ENCODE measurements around the gene POU3F1. TPM values are rescaled to one million over a fixed set of nuclear protein-coding genes. Genes with fewer than 3 reads are reported as not detected.

Gene POU3F1
- 1.4 and 1.5 TPM in 2 replicates for total RNA-seq

DNA sequence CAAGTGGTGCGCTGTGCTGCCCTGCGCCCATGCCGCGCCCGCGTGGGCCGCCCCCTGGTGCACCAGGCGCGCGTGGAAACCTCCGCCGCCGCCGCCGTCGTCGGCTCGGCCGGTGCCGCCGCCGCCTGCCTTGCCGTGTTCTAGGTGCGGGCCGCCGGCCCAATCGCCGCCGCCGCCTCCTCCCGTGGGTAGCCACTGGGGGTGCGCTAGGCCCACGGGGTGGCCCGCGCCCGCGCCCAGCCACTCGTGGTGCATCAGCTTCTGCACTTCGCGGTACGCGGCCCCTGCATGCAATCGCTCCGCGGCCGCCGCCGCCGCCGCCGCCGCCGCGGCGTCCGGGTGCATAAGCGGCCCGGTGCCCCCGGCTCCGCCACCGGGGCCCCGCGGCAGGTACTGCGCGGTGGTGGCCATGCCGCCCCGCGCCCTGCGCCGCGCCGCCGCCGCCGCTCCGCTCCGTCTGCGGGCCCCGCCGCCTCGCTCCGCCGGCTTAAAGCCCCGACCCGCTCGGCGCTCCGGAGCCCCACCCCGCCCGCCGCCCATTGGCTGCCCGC lies at the start of gene POU3F1:
Gene POU3F1 (minus strand): TSS at position 461 of the 551 bp plus-strand sequence. CDS start 50 bp downstream, at position 411.
- Mint-ChIP-seq H3K4me1 (peaks cover 9% of the 10 kb centered on the region), H3K4me3 (peak within 1 kb of the TSS; percentile 81), H3K36me3 (ENCODE audit: low read depth) (no peaks in the 10 kb centered on the region), H3K27ac (peak within 1 kb of the TSS; percentile 58), H3K9me3 (no peaks in the 10 kb centered on the region), H3K27me3 (peaks cover 52% of the 10 kb centered on the region)
- intact Hi-C loops (cut with micrococcal nuclease), result loop anchor here (1.0 to 5.0 kb wide), 2 partner anchors 34 to 771 kb away; partner anchors contain the start of gene UTP11
- DNase-seq, result no peak

DNA sequence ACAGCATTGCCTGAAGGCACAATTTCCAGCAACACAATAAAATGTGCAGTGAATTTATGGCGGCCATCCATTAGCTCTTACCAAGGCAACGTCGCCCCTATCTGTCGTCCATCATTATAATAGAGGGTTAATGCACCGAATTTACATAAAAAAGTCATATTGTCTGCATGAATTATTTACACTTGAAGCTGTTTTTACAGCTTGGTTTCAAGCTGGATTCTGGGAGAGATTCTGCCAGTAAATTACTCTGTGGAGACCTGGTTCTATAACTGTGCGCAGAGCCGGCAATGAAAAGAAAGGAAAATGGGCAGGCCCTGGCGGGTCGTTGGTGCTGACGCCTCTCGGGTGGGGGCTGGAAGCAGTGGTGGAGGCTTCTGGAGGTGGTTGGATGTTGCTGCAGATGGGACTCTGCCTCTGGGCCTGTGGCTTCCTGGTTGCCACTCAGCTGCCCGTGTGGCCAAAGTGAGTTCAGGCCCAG lies 48.9 kb upstream of the POU3F1 start:
- H3K4me3 Mint-ChIP-seq, result no peak overlapping the region
- peaks cover 20% of the 10 kb centered on the region for H3K27me3 Mint-ChIP-seq
- no peak for DNase-seq
- no peak overlapping the region for H3K27ac Mint-ChIP-seq
- H3K36me3 Mint-ChIP-seq (ENCODE audit: low read depth), result no peaks in the 10 kb centered on the region
- intact Hi-C loops (cut with micrococcal nuclease), result no loop called here
- H3K9me3 Mint-ChIP-seq, result no peaks in the 10 kb centered on the region
- H3K4me1 Mint-ChIP-seq, result no peaks in the 10 kb centered on the region

DNA sequence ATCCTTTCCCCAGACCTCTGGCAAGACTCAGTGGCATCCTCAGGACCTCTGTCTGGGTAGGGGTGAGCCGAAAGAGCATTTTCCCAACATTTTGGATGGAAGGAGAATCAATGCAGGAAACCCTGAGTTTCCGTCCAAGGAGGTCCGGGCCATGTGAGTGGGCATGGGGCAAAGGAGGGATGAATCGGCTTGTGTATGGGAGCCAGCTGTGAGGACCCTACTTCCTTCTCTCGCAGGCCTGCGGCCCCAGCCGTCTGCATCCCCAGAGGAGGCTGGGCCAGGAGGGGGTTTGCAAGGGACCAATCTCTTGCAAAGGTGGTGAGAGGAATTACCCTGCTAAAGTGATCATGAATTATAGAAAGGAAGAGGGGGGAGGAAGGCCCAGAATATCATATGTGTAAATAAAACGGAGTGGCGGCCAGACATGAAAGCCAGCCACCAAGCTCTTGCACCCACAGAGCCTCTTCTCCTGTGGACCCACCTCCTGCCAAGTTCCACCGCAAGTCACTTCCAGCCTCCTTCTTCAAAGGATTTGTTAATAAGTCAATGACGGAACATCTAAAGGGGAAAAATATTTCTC lies 48.2 kb upstream of the POU3F1 start:
- no peak overlapping the region for H3K27ac Mint-ChIP-seq
- no peaks in the 10 kb centered on the region for H3K9me3 Mint-ChIP-seq
- intact Hi-C loops (cut with micrococcal nuclease), result no loop called here
- no peak overlapping the region for H3K4me3 Mint-ChIP-seq
- peaks cover 22% of the 10 kb centered on the region for H3K27me3 Mint-ChIP-seq
- no peak for DNase-seq
- no peaks in the 10 kb centered on the region for H3K4me1 Mint-ChIP-seq
- no peaks in the 10 kb centered on the region for H3K36me3 Mint-ChIP-seq (ENCODE audit: low read depth)

DNA sequence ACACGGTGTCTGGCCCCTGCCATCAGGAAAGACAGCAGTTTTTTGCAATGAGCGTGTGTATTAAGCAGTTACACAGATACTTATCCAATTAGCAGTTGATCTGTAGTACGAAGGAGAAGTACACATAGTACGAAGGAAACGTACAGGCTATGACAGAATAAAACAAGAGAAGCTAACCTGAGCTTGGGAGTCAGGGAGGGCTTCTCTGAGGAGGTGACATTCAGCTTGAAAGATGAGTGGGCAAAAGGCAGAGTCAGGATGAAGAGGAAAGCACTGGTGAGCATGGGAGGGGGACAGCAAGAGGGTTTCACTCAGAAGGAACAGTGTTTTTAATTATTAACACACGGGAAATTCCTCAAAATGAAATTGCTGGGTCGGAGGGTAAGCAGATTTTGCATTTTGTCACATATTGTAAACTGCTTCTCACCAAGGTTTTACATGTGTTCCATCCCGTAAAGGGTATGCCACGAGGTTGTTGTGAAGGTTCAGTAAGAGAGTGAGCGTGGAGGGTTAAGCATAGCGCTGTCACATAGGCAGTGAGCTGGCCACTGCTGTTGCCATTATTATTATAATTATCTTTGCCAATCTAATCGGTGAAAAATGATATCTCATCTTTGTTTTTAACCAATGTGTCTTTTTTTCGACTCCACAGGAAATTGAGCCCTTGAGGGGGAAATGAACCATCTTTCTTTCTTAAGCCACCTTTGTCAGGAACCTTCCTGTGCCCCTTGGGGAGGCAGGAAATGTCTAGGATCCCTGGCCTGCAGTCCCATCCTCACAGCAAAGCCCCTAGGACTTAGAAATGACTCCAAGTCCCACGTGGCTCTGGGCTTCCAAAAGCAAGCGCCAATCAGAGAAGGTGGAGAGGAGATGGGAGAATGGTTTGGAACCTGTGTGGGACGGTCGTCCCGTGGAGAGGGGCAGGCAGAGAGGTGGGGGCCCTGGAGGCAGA lies 47.3 kb upstream of the POU3F1 start:
- H3K27ac Mint-ChIP-seq, result no peak overlapping the region
- H3K4me3 Mint-ChIP-seq, result no peak overlapping the region
- peaks cover 22% of the 10 kb centered on the region for H3K27me3 Mint-ChIP-seq
- no peaks in the 10 kb centered on the region for H3K4me1 Mint-ChIP-seq
- no peak for DNase-seq
- no peaks in the 10 kb centered on the region for H3K36me3 Mint-ChIP-seq (ENCODE audit: low read depth)
- no peaks in the 10 kb centered on the region for H3K9me3 Mint-ChIP-seq
- intact Hi-C loops (cut with micrococcal nuclease), result no loop called here

DNA sequence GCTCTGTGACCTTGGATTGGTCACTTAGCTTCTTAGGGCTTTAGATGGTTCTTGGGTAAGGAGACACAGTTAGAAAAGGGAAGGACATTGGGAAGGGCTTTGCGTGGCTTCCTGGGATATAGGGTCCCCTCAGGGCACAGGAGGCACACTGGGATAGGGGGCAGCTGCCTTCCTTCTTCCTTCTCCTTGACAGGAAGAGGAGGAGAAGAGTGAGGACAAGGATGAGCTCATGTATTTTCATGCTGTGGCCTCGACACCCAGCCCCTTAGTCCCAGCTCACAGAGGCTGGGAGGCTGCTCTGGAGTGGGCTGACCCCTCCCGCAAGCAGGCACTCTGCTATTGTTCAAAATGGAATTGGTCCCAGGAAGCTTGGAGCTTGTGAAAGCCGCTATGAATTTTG lies 45.7 kb upstream of the POU3F1 start:
- Mint-ChIP-seq H3K27ac (no peak overlapping the region), H3K4me3 (no peak overlapping the region), H3K9me3 (no peaks in the 10 kb centered on the region), H3K36me3 (ENCODE audit: low read depth) (no peaks in the 10 kb centered on the region), H3K4me1 (no peaks in the 10 kb centered on the region), H3K27me3 (peaks cover 24% of the 10 kb centered on the region)
- DNase-seq, result no peak
- intact Hi-C loops (cut with micrococcal nuclease), result no loop called here

DNA sequence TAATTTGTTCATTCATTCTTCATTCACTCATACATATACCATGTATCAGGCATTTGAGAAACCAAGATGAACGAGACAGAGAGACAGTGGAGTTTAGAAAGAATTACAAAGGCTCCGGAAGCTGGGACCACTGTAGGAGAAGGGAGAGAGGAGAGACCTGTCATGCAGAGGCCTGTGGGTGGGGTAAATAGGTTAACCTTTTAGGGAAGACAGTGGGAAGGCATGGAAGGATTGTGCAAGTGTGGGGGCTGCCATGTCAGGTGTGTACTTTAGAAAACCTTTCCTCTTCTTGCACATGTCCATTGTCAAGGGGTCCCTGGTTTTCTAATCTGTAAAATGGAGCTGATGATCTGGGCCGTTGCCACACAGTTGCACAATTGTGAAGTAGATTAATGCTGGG lies 44.2 kb upstream of the POU3F1 start:
- Mint-ChIP-seq H3K4me3 (no peak overlapping the region), H3K36me3 (ENCODE audit: low read depth) (no peaks in the 10 kb centered on the region), H3K27me3 (peaks cover 24% of the 10 kb centered on the region), H3K9me3 (no peaks in the 10 kb centered on the region), H3K4me1 (no peaks in the 10 kb centered on the region), H3K27ac (no peak overlapping the region)
- DNase-seq, result no peak
- intact Hi-C loops (cut with micrococcal nuclease), result no loop called here

DNA sequence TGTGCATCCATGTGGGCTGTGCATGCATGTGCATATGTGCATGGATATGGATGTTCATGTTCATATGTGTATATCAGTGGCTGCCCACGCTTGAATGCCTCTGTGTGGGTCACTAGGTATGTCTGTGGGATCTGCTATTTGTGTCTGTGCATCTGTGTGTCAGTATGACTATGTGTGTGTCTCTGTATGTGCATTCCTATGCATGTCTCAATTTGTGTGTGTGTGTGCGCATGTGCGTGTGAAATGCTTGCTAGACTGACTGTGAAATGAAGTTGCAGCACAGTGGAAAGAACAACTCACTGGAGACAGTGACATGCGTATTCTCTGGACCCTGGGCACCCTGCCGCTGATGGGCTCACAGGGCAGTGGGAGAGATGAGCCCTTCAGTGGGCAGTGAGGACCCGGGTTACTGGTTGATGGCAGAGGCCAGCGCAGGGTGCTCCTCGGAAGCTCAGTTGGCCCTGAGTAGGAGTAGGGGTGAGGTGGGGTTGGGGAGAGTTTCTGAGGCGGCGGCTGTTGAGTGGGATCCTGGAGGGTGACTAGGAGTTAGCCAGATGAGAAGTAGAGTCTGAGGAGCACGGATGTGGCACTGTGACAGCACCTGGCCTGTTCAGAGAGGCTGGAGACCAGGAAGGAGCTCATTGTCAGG lies 43.2 kb upstream of the POU3F1 start:
- no peak for DNase-seq
- Mint-ChIP-seq H3K36me3 (ENCODE audit: low read depth) (no peaks in the 10 kb centered on the region), H3K4me1 (no peaks in the 10 kb centered on the region), H3K9me3 (no peaks in the 10 kb centered on the region), H3K4me3 (no peak overlapping the region), H3K27me3 (peaks cover 23% of the 10 kb centered on the region), H3K27ac (no peak overlapping the region)
- intact Hi-C loops (cut with micrococcal nuclease), result no loop called here

DNA sequence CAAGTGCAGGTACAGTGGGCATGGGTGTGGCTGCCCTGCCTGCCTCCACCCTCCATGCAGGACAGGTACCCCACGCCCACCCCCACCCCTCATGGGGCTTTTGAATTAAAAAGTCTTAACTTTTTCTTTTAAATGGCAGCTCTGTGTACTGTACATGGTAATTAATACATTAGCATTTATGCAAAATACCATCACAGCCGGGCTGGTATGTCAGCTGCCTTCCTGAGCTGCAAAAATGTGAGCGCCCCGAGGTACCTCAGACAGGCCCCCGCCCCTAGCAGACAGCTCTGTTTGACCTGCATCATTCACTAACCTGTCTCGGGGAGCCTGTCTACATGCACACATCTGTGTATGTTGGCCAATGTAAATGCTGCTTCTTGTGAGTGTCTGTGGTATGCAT lies 42.2 kb upstream of the POU3F1 start:
- intact Hi-C loops (cut with micrococcal nuclease), result no loop called here
- Mint-ChIP-seq H3K36me3 (ENCODE audit: low read depth) (no peaks in the 10 kb centered on the region), H3K27me3 (peaks cover 18% of the 10 kb centered on the region), H3K4me1 (no peaks in the 10 kb centered on the region), H3K9me3 (no peaks in the 10 kb centered on the region), H3K27ac (no peak overlapping the region), H3K4me3 (no peak overlapping the region)
- DNase-seq, result no peak

DNA sequence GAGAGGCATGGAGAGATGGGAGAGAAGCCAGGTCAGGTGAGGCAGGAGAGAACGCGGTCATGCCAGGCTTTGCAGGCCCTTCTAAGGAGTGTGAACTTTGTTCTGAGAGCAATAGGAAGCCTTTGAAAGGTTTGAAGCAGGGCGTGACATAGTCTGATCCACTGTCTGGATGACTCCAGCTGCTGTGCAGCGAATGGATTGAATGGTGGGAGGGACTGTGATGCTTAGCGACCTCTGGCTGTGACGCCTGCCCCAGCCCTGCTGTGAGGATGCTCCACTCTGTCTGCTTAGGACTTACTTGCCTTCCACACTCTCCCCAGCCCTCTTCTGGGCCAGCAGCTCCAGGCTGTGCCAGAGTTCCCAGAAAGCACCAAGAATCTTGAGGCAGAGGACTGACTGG lies 41.8 kb upstream of the POU3F1 start:
- Mint-ChIP-seq H3K27me3 (peaks cover 15% of the 10 kb centered on the region), H3K4me3 (no peak overlapping the region), H3K4me1 (no peaks in the 10 kb centered on the region), H3K27ac (no peak overlapping the region), H3K36me3 (ENCODE audit: low read depth) (no peaks in the 10 kb centered on the region), H3K9me3 (no peaks in the 10 kb centered on the region)
- DNase-seq, result no peak
- intact Hi-C loops (cut with micrococcal nuclease), result no loop called here

DNA sequence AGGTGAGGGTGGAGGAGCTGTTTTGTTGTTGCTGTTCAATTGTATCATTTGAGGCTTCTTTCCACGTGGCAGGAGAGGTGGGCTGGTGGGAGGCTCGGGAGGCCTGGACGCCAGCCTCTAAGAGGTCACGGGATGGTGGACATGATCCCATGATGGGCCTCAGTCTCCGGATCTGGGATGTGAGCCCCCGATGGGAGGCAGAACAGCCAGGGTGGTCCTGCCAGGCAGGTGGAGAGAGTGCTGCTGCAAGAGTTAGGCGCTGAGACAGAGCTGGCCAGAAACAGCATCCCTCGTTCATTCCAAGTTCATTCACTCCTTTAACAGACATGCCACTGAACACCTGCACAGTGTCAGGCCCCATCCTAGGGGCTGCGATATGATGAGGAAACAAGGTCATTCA lies 41.1 kb upstream of the POU3F1 start:
- intact Hi-C loops (cut with micrococcal nuclease), result no loop called here
- Mint-ChIP-seq H3K27me3 (peaks cover 9% of the 10 kb centered on the region), H3K4me1 (no peaks in the 10 kb centered on the region), H3K27ac (no peak overlapping the region), H3K4me3 (no peak overlapping the region), H3K36me3 (ENCODE audit: low read depth) (no peaks in the 10 kb centered on the region), H3K9me3 (no peaks in the 10 kb centered on the region)
- DNase-seq, result no peak

DNA sequence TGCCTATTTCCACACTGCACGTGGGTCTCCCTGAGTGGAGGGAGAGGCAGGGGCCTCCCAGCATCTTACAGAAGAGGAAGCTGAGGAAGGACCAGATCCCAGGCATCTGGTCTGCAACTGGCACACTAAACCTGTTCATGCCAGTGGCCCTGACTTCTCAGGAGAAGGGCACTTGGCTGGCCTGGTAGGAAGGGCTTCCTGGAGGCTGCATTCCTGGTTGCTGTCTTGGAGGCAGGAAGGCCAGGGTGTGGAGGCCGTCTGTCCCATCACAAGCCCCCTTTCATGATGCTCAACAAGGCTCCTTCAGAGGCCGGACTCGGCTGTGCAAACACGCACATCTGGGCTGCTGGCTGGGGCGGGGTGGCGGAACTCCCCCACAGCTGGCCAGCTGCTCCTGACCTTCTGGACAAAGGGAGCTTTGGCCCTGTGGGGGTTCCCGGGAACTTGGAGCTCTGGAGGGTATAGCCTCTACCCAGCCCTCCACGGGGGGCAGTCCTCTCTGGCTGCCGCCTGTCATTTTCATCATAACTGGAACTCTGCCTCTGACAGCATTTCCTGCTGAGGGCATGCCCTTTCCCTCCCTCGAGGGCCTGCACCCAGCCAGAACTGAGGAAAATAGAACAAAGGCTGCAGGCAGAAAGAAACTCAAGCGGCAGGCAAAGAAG lies 39.2 kb upstream of the POU3F1 start:
- no peaks in the 10 kb centered on the region for H3K9me3 Mint-ChIP-seq
- no peak overlapping the region for H3K4me3 Mint-ChIP-seq
- intact Hi-C loops (cut with micrococcal nuclease), result no loop called here
- no peaks in the 10 kb centered on the region for H3K4me1 Mint-ChIP-seq
- H3K27ac Mint-ChIP-seq, result no peak overlapping the region
- no peaks in the 10 kb centered on the region for H3K36me3 Mint-ChIP-seq (ENCODE audit: low read depth)
- DNase-seq, result no peak
- peaks cover 6% of the 10 kb centered on the region for H3K27me3 Mint-ChIP-seq

DNA sequence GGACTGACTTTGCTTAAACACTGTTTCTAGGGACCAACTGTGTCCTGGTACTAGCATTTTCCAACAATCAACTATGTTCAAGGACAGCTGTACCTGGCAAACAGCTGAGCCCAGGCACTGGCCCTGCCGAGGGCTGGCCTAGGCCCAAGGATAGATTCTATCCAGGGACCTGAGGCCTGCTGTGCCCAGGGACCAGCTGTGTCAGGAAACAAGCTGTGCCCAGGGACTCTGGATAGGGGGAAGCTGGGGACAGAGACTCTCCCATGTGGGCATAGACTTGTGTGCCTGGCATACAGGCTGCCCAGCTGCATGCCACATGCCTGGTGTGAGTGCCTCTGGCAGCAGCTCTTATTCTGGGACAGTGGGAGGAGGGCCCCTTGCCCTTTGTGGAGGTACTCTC lies 38.1 kb upstream of the POU3F1 start:
- no peaks in the 10 kb centered on the region for H3K9me3 Mint-ChIP-seq
- intact Hi-C loops (cut with micrococcal nuclease), result no loop called here

DNA sequence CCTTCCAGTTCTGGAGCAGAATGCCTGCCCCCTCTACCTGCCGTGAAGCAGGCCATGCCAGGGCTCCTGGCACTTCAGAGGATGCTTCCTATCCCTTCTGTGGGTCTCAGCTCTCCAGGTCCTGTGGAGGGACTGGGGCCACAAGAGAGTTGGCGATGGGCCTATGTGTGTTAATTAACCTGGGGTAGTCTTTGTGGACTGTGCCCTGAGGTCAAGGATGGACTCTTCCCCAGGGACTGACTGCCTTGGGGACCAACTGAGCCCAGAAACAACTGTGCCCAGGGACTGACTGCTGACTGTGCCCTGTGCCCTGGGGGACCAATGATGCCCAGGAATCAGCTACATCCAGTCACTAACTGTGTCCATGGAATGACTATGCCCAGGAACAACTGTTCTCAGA lies 37.5 kb upstream of the POU3F1 start:
- intact Hi-C loops (cut with micrococcal nuclease), result no loop called here
- H3K4me3 Mint-ChIP-seq, result no peak overlapping the region
- no peaks in the 10 kb centered on the region for H3K9me3 Mint-ChIP-seq

More for the DNA sequence above, 38.1 kb upstream of the POU3F1 start:
- DNase-seq, result no peak
- no peaks in the 10 kb centered on the region for H3K4me1 Mint-ChIP-seq
- H3K27me3 Mint-ChIP-seq, result peaks cover 2% of the 10 kb centered on the region
- no peaks in the 10 kb centered on the region for H3K36me3 Mint-ChIP-seq (ENCODE audit: low read depth)
- no peak overlapping the region for H3K4me3 Mint-ChIP-seq
- no peak overlapping the region for H3K27ac Mint-ChIP-seq

More for the DNA sequence above, 37.5 kb upstream of the POU3F1 start:
- Mint-ChIP-seq H3K27me3 (peaks cover 2% of the 10 kb centered on the region), H3K4me1 (no peaks in the 10 kb centered on the region), H3K36me3 (ENCODE audit: low read depth) (no peaks in the 10 kb centered on the region), H3K27ac (no peak overlapping the region)
- no peak for DNase-seq
